T-helper 1 cell (primary cell): ENCODE data around the gene CADPS.

Experiments
- DNase-seq, 5 donors: peaks; one replicate each; pipeline ENCODE4 v3.0.0-alpha.2; 2012 to 2020

CADPS gene

DNA sequence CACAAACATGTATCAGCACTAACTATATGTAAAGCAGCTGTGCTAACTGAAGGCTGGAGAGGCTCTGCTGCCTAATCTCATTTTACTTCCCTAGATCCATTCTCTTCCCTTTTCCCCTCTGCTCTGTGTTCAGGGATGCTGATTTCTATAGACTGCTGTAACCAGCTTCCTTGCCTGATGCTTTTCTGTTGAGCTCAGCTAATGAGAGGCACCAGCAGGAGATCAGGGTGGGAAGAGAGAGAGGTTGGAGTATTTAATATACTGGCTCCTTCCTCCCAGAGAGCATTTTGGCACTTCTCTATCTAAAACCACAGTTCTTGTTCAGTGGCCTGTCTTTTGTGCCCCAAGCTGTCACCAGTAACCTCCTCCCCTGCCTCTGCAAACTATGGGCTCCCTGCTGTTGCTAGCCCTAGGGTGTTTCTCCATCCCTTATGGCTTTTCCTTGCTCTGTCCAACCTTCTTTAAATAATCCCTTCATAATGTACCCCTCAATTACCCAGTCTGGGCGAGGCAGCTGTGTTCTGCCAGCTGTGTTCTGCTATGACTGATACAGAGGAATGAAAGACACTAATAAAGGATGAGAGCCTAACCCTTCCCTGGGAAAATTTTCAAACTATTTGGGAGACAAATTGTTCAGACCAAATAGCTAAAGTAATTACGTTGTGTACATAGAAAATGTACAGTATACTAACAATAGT, 69.5 kb downstream of the CADPS start:
- DNase-seq = no peak

DNA sequence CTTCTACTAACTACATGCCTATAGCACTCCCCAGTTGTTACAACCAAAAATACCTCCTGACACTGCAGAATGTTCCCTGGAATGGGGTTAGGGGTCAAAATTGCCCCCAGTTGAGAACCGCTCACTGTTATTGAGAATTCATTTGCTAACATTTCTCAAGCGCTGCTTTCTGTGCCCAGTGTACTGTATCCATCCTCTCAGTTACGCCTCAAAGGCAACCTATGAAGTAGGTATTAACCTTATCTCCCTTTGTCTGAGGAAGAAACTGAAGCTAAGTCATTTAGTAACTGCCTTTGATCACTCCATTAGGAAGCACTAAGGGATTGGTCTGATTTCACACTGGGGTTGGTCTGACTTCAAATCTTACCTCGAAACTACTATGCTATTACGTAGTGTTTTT, 70.1 kb downstream of the CADPS start:
- DNase-seq = no peak

DNA sequence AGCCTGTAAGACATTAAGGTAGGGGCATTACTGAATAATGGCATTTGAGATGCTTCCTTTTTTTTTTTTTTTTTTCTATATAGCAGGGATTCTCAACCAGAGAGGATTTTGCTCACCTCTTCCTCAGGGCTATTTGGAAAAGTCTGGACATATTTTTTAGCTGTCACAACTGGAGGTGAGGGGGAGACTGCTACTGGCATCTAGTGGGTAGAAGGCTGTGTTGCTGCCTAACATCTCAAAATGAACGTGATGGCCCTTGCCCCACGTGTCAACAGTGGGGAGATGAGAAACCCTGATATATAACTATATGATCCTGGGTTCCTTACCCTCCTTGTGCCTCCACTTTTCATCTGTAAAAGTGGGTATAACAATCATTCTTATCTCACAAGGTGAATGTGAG, 71.9 kb downstream of the CADPS start:
- no peak for DNase-seq

DNA sequence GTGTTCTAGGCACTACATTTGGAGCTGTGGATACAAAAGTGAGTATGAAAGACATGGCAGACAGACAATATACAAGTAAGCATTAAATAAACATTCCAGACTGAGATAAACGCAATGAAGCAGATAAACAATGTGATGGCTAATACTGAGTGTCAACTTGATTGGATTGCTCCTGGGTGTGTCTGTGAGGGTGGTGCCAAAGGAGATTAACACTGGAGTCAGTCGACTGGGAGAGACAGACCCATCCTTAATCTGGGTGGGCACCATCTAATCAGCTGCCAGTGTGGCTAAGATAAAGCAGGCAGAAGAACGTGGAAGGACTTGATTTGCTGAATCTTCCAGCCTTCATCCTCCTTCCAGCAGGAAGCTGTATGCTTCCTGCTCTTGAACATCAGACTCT, 77.2 kb downstream of the CADPS start:
- DNase-seq = no peak

DNA sequence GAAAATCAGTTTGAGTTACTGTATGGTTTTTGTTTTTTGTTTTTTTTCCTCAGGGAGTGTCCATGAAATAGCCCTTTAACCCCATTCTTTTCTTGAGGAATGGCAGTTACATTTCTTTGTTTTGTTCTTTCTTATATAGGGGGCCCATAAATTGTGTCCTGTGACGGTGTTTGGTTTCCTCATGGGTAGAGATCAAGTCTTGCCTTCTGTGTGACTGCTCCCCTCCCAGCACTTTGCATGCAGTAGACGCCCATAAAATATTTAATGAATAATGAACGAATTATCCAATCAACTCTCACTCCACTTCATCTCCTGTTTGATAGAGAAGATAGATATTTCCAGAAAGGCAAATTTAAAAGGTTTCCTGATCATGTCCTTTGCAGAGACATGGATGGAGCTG, 78.1 kb downstream of the CADPS start:
- no peak for DNase-seq

DNA sequence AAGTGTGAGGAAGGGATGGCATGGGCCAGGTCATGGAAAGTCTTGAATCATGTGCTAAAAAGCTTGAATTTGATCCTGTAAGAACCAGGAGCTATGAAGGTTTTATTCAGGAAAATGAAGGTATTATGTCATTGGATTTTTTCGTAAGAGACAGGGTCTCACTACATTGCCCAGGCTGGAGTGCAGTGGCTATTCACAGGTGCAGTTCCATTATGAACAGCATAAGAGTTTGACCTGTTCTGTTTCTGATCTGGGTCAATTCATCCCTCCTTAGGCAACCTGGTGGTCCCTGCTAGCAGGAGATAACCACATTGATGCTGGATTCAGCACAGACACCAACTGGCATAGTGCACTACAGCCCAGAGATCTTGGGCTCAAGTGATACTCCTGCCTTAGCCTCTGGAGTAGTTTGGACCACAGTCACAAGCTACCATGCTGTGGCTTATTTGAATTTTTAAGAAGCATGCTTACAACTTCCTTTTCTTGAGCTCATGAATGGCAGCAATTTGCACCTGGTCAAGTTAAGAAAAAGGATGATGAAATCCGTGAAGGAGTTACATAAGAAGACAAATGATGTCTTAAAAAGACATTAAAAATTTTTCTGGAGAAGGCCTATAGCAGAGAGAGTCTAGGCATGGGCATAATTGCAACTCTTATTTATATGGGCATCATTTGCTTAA, 79.1 kb downstream of the CADPS start:
- no peak for DNase-seq

DNA sequence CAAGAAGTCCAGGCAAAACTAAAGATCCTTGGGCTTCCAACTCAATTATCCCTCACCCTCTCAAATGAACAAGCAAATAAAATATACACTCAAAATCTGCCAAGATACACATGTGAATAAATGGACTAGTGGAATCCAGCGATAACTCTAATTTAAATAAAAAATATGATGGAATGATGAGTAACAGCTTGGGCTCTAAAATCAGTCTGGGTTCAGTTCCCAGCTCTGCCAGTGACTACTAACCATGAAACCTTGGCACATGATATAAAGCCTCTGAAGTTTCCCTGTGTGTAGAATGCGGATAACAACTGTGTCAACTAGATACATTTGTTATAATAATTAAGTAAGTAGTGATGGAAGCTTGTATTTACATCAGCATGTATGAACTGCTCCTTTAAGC, 81.3 kb downstream of the CADPS start:
- no peak for DNase-seq

DNA sequence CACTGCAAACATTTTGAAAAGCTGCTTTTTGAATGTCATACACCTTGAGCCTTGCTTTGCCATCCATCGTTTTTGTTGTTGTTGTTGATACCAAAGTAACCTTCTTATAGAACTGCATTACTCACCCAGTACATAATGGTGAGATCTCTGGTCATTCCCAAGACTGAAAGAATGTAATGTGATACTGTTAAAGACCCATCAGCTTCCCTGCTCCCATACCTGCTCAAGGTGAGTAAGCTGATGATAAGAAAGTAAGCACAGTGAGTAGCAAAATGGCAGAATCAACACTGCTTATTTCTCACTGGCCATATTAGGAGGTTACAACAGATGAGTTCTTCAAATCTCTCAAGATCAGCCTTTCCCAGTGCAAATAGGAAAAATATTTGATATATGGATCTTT, 89.8 kb downstream of the CADPS start:
- no peak for DNase-seq

DNA sequence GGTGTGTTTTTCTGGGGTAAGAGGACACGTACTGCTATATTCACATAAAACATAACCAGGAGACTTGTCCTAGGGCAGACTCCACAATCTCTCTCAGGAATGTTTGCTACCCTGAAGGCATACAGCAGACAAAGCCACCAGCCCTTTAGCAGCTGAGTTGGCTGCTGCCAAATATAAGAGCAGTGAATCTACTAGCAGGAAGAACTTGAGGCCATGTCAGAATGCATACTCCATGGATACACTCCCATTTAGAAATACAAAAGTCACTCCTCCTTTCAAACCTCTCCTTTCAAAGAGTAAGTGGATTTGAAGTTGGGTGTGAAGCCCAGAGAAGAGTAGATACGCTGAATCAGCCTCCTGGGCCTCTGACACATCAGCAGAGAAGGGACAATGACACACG, 94.1 kb downstream of the CADPS start:
- DNase-seq = no peak

DNA sequence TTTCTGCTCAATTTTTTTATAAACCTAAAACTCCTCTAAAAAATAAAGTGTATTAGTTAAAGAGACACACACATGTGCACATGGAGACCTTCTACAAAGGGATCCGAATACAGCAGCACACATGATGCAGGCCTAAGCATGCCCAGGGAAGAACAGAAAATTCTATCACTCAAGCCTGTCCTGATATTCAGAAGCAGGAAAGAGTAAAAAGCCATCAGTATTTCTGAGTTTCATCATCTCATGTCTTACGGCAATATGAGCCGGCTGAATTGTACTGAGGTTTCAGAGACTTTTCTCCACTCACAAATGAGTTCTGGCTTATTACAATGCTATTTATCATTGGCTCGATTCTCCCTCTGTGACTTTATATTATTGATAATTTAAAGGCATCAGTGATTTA, 97.5 kb downstream of the CADPS start:
- no peak for DNase-seq

DNA sequence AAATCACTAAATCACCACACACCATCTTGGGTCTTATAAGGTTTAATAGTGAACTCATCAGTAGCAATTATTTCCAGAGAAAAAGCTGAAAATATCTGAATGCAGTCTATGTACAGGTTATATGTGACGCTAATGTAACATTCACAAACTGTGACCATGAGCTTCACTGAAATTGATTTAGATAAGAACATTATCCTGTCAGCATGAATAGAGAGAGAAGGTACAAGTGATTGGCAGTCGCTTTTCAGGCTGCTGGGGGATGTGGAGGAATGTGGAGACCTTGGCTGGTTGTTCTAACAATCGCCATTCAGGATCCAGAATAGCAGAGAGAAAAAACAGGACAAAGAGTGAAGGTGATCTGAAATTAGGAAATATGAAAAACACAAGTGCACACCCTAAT, 98.1 kb downstream of the CADPS start:
- no peak for DNase-seq

DNA sequence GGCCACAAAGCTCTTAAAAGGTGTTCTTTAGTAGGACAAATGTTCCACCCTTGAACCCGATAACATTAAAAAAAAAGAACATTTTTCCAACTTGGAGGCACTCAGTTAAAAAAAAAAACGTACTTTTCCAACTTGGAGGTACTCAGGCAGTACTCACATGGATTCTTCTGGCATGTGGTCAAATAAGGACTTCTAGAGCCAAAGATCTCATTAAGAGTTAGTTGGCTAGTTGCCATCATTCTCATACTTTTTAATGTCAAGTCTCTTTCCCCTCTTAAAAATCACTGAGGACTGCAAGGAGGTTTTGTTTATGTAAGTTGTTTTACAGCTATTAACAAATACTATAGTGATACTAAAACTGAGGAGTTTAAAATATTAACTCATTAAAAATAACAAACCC, 101.0 kb downstream of the CADPS start:
- no peak for DNase-seq

DNA sequence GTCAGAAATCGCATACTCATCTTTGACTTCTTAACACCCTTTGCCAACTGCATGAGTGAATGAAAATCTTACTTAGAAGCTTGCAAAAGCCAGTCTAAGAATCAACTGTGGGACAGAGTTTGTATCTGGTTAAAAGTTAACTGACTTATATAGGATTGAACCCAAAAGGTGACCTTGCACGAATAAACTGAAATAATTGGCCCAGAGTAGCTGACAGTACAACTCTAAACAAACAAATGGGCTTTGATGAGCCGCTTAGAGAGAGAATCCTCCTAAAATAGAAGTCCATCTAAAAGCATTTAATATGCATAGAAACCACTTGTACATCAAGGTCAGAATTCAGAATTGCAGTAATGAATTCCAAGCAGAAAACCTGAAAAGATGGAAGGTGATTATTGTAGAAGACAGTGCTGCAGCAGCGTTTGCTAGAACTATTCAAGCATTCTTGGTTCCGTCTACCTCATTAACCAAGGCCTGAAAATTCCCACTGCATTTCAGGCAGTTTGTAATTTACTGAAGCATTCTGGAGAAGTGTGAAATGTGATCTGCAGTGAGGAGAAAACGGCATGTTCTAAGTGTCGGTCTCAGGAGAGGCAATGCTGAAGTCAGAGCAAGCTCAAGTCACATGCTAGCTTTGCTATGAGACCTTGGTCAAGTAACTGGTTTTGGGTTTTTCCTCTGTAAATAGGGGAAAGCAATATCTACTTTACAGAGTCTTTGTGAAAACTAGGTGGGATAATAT, 103.7 kb downstream of the CADPS start:
- DNase-seq = no peak

DNA sequence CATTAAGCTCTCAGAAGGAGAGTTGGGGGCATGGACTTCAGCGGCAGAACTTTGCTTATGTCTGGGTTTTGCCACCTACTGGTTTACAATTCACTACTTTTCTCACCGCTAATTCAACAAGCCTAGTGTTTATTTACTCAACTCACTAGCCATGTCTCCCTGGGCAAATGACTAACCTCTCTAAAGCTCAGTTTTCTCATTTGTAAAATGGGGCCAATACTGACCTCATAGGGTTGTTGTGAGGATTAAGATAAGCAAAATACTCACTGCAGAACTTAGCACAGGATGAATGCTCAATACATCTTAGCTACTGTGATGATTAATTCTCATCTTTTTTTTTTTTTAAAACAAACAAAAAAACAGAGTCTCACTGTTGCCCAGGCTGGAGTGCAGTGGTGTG, 106.3 kb downstream of the CADPS start:
- DNase-seq = no peak

DNA sequence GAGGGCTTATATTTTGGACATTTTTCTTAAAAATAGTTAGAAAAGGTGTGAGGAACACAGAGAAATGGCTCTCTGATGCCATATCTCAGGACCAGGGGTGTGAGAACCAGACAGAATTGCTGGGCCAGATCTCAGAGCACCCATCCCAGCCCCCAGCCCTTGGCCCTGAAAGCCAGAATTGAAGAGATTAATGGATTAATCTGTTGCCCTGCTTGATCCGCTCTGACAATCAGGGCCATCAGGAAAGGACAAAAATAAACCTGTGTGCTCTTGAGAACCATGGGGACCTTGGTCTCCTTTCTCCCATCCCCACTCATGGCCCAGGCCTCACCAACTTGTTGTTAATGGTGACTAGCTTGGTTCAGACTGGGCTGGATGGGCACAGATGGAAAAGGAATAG, 113.5 kb downstream of the CADPS start:
- DNase-seq = no peak

DNA sequence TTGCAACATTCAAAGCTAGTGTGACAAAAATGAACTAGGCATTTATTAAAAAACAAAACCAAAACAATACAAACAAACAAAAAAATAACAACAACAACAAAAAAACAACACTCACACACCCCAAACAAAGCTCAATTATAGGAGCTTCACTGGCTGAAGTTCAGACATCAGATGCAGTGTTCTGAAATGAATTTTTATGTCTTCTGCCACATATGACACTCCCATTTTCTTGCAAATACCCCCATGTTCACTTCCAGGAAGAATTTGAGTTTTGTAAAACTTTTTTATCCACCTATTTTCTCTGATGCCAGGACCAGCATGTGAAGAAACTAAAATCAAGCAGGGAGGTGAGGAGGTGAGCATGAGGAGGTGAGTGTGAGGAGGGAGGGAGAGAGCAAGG, 113.9 kb downstream of the CADPS start:
- DNase-seq = no peak

DNA sequence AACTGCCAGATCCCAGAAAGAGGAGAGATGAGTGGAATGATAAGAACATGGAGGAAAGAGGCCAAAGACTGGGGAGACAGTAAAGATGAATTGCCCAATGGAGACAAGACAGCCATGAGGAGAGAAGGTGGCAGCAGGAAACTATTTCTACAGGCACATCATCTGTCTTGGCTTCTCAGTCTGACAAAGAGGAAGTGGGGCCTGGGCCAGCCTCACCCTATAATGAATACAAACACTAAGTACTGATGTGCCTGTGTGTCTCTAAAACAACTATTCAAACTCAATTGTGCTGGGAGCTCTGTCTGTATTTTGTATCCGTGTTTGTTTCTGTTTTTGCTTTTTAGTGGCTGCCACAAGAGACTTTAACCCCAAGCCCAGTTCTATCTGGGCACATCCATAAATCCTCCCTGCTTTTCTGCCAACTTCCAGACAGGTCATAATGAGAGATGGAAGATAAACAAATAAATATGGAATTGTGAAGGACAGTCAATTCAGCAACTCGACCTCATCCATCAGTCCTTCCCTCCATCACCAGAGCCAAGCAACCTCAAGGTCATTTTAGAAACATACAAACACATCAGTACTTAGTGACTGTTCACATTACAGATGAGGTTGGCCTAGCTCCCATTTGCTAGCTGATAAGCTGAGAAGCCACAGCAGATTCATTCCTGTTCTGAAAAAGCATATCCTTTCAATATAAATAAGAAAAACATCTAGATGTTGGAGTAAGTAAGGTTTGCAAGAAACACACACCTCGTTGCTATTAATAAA, 116.7 kb downstream of the CADPS start:
- no peak for DNase-seq

DNA sequence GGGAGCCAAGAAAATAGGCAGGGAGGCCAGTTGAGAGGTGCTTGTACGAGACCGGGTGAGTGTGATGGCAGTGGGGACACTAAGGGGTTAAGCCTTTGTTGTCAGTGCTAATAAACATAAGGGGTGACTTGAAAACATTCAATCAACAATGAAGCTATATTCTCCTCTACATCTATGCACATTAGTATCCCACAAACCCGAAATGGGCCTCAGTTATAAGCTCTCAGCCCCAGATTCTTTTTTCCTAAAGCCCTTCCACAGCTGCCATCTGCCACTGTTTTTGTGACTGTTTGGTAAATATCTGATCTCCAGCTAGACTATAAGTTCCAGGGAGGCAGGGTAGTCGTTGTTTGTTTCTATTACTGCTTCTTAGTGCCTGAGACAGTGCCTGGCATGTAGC, 118.2 kb downstream of the CADPS start:
- DNase-seq = no peak

DNA sequence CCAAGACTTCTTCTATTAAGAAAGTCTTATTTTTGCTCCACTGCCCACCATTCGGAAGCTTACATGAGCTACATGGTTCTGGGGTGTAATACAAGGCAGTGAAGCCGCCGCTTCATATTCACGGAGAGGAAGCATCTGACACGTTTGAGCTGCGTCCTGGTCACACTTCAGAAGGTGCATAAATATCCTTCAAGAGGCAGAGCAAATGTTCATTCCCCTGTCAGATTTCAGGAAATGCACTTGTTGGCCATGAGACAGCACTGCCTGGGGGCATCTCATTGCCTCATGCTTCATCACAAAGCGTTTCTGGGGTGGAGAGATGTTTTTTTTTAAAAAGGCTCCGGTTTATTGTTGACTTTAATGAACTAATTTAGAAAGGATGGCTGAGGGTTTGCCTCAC, 119.9 kb downstream of the CADPS start:
- DNase-seq = no peak

DNA sequence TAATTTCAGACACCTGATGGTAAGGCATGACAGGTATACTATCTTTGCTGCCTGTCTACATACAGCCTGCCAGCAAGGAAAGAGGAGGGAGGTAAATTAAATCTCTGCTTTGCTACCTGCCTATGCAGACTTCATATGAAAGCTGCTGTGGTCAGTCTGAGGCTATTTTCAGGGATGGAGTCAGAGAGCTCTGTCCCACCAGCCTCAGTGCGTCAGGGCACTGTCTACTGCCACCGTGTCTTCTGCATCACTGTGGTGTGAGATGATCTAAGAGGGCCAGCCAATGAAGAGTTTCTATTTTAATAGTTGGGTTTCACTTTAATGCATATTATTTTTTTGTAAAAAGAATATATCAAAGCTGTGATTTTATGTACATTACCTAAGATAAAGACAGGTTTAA, 125.6 kb downstream of the CADPS start:
- DNase-seq = no peak

DNA sequence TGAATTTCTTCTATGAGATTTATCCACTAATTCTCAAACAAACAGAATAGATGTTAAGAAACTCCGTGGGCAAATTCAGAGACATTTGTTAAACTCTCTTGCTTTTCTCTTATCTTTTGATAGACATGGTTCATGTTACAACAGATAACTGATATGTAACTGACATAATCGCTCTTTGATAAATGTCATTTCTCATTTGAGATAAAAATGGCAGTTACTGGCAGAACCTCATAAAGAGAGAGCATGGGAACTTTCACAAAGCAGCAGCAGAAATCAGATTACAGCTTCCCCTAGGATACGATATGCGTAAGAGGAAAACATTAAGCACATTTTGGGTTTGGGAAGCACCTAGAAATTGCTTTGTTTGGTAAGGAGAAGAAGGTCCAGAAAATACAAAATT, 126.1 kb downstream of the CADPS start:
- DNase-seq = no peak

DNA sequence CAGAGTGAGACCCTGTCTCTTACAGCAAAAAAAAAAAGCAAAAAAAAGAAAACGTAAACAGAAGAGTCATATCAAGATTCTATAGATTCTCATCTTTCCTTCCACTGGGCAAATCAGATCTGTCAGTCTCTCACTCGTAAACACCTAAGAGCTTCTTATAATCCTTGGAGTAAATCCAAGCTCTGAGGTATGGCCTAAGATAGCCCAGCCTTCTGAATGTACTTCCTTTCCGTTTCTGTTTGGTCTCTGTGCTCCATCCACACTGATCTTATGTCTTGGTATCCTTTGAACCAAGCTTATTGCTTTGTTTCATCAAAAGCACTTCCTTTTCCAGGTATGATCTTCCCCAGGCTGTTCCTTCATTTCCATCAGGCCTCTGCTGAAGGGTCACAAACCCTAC, 137.8 kb downstream of the CADPS start:
- no peak for DNase-seq

DNA sequence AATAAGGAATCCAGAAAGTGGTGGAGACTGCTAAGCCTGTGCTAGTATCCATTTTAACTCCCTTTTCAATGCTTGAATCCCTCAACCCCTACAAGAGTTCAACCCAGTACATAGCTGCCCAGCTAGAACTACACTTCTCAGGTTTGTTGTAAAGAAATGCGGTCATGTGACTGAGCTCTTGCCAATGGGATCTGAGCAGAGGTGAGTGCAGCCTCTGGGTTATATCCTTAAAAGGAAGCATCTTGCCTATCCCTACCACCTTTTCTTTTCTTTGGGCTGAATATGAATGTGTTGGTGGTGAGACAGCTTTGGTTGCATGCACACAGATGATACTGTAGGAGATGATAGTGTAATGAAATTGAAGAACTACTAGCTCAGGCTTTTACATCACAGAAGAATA, 139.7 kb downstream of the CADPS start:
- DNase-seq = no peak
